NCI-H1048 (cell line): ENCODE results near the gene IGSF22.

Experiments used
- DNase-seq: peaks from one replicate; lab custom pipeline; 2025; lab: John Stamatoyannopoulos, UW

The IGSF22 gene

DNA sequence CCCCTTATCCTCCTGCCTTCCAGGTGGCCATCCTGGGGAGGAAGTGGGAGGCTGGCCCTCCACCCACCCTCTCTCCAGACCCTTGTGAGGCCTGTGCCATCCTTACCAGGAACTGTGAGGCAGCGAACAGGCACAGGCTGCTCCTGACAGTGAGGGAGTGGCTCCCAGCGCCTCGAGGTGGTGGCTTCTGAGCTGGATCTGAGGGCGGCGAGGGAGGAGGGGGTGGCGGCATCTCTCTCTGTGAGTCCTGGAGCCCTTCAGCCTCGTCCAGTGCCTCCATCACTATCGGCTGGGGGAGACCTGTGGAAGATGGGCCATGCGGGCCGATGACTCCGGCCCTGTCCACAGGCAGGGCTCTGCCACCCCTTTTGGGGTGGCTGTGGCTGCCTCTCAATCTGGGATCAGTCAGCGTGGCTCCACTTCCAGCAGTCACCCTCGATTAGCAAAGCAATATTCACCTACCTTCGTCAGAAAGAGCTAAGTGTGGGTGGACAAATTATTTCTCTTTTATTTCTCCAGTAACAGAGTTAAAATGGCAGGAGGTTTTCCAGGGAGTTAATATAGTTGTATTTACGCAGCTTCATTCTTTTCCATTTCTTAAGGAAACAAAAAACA, 18.0 kb upstream of the IGSF22 start:
- DNase-seq, result no peak

GRCh38 chr11:18743365-18743764, 17.4 kb upstream of the IGSF22 start:
- no peak for DNase-seq

DNA sequence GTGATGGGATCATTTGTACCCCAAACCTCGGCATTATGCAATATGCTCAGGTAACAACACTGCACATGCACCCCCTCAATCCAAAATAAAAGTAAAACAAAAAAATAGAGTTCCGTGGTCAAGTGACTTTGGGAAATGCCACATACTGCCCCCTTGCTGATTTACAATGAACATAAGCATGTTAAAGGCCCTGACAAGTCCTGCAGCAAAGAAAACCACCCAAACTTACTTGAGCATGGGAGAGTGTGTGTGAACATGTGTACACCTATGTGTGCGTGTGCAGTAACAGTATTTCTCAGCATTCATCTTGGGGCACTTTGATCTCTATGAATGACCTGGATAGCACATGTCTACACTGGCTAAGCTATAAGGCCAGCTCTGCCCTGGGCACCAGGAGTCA, 15.8 kb upstream of the IGSF22 start:
- no peak for DNase-seq

DNA sequence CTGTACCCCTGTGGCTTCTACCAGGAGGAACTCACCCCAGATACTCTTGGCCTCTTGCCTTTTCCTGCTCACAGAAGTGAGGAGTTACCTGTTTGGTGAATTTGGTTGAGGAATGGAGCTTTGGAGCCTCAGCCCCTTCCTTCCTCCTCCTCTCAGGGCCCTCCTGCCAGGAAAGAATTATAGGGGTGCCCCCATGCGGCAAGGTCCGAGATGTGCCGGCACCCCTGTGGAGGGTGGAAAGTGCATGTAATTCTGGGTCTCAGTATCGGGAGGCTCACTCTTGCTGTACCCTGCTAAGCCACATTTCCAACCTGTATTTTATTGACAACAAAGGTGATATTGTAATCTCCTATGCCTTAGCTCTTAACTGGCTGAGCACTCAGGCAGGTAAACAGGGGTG, 13.7 kb upstream of the IGSF22 start:
- DNase-seq, result no peak

- DNase-seq, result no peak
These were observed 11.7 kb upstream of the IGSF22 start for GRCh38 chr11:18737642-18738041.

- DNase-seq, result no peak
These were observed 10.7 kb upstream of the IGSF22 start for GRCh38 chr11:18736590-18737148.

- no peak for DNase-seq
These were observed 7.2 kb upstream of the IGSF22 start for GRCh38 chr11:18733202-18733601.

DNA sequence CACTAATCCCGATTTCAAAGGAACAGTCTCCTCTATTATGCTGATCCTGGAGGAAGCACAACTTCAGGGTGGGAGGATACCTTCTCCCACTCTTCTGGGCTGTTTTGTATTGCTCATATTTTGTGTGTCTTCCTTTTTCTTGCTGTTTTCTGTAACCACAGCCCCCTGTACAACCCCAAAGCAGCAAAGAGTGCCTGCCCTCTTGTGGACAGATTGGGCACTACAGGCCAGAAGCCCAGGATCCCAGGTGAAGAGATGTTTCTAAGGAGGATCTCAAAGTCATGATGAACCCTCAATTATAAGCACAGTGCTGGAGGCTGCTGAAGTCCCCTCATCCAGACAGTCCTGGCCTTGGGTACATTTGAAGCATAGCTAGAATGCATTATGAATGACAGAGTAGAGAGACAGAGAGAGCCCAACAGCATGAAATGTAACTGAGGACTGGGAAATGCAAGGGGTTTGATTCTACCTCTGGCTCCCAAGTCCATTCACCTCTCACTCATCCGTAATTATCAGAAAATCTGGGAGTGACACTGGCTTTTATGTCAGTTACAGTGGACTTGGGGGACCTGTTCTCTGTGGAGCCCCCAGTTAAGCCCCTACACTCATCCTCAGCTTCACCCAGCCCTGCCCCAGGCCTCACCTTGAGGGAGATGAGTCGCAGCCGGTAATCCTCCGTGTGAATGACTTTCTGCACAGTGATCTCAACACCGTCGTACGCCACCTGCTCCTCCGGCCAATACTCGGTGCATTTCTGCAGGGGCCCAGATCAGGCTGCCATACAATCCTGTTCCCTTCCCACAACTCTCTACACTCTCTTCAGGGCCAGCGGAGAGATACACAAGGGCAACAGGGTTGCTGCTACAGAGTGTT, 6.2 kb upstream of the IGSF22 start:
- DNase-seq, result no peak

GRCh38 chr11:18731441-18731840, 5.5 kb upstream of the IGSF22 start:
- no peak for DNase-seq

DNA sequence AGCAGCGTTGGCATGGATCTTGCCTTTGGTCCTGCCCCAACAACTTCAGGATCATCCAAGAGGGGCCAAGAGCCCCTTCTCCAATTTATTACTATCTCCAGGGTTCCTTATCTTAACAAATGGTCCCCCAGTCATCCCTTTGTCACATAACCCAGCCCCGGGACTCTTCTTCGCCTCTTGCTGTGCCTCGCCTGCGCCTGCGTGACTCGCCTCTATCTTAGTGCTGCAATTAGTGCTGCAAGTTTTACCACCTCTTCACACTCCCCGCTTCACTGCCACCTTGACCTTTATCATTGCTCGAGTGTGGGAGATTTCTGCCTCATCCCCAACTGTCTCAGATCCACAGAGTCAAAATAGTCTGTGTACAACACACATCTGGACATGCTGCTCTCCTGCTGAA, 4.0 kb upstream of the IGSF22 start:
- no peak for DNase-seq

DNA sequence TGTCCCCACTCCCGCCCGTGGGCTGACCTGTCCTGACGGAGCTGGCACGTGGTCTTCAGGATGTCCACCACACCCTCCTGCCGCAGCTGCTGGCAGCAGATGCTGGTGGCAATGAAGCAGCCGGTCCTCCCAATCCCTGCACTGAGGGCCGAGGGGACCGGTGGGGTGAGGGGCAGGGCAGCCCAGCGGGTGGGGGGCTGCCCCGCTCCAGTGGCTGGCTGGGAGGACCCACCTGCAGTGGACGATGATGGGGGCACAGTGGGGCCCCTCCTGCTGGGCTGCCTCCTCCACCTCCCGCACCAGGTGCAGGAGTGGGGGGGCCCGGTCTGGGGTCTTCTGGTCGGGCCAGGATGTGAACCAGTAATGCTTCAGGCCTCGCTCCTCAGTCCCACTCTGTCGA, 3.4 kb upstream of the IGSF22 start:
- no peak for DNase-seq

GRCh38 chr11:18728658-18729057, 2.7 kb upstream of the IGSF22 start:
- no peak for DNase-seq

DNA sequence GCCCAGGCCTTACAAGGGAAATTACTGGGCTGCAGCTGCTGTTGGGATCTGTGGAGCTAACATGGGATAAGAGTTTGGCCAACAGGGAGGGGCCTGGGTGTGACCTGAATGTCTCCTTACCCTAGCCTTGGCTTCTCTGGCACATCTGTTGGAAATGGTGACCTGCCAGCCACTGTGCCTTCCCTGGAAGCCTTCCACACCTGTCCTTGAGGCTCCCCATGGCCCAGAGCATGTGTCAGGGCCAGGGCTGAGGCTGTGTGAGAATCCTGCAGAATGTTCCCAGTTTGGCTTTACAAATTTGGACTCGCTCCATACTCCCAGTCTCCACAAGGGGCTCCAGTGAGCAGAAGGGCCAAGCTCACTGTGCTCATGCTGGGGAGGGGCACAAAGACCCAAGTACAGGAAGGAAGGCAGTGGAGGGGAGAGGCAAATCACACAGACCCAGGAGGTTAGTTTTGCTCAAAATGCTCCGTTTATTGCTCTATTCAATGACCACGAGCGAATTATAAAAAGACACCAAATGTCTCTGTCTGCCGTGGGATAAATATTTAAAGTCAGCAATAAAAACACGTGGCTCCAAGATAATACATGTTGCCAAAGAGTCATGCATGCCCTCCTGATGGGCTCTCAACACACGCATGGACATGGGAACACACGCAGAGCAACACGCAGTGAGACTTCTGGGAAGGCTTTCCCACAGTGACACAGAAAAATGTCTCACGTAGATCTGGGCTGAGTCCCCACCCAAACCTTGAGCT, 1.7 kb upstream of the IGSF22 start:
- no peak for DNase-seq

GRCh38 chr11:18723991-18724390, 2.0 kb downstream of the IGSF22 start:
- no peak for DNase-seq

DNA sequence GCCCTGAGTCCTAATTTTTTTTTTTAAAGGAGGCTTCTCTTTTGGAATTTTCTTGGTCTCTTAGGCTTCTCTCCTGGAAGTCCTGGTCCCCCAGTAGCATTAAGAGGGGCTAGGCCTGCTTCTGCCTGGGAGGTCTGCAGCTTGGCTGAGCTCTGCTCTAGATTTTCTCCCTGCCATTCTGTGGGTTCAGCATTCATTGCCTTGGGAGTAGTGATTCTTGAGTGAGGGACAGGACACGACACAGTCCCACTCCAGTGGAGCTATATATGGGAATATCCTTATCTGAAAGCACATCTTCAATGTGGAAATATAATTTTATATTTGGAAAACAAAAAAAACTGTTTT, 3.7 kb downstream of the IGSF22 start:
- no peak for DNase-seq

DNA sequence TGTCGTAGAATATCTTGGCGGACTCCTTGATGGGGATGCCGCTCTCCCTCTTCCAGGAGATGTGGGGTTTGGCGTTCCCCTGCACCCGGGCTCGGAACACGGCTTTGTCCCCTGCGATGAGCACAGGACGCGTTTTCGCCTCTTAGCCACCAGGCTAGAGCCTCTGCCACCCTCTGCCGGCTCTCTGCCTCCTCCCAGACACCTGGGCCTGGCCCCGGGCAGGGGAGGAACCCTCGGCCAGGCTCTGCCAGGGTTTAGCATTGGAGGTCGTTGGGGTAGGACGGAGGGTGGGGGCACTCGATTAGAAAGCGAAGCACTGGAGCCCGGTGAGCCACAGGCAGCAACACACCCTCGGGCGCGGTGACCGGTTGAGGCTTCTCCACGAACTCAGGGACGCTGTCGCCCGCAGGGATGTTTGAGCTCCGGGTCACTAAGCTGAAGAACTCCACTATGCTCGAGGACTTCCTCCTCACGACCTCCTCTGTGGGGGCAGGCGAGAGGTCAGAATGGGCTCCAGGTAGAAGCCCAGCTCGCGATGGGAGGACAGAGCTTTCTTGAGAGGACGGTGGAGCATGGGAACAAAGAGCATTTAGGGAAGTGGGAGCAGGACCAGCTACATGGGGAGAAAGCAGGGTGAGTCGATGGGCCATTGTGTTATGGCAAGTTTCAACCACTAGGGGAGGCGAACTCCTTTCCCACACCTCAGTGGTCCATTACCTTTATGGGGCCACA, 4.3 kb downstream of the IGSF22 start:
- no peak for DNase-seq

DNA sequence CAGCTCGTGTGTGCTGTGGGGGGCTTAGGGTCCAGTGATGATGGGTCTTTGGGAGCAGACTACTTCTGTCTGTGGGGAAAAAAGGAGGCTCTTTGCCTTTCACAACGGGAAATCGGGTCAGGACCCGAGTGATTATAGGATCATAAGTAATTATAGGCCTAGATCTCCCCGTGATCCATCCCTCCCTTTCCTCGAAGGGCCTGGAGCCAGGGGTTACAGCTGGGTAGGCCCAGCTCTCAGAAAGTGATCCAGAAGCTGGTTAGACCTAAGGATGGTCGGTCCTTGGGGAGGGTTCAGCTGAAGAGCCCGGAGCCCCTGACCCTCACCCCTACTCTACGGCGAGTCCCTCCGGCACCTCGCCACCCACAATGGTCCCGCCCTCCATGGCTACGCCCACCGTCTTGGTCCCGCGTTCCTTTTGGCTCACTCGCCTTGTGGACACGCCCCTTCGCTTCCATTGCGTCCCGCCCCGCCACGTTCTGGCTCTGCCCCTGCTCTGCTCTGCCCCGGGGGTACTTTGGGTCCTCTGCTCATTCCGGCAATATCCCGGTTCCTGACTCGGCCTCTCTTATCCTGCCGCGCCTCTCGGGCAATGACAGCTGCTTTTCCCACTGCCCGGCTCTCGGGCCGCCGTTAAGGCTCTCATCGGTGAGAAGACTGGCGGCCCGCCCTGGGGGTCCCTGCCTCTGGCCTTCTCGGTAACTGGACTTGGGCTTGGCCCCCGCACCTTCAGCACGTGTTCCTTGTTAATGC, 5.0 kb downstream of the IGSF22 start:
- DNase-seq, result no peak

DNA sequence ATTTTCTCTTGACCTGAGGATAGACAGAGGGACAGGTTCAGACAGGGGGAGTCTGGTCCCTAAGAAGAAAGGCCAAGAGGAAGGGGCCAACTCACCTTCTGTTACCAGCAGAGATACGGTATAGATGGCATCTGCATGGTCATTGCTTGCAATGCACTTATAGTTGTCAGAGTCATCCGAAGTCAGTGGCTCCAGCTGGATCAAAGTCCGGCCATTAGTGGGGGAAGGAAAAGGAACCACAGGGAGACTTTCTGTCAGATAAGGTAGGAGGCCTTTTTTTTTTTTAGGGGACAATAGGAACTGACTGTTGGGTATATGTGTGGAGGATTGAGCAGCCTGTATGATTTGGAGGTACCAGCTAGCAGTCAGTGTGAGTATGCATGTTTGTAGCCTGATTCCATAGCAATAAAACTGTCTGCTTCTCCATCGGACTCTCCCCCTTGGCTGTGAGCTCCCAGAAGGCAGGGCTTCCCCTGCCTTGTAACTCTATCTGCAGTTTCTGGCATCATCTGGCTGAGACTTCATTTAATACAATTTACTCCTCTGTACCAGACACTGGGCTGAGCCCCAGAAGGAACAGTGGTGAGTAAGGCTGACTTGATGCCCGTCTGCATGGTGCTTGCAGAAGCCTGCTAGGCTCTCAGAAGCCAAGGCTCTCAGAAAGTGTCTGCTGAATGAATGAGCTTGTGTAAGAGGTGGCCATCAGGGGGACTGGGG, 5.7 kb downstream of the IGSF22 start:
- no peak for DNase-seq

GRCh38 chr11:18715476-18715875, 10.5 kb downstream of the IGSF22 start:
- DNase-seq, result no peak

- DNase-seq, result no peak
These were observed 11.6 kb downstream of the IGSF22 start for GRCh38 chr11:18714443-18714780.
